BJ (cell line): Measurements from ENCODE around the gene ZNF521. TPM values are rescaled to one million over a fixed set of nuclear protein-coding genes. Genes with fewer than 3 reads are reported as not detected.

ENCODE experiments used
- CTCF ChIA-PET: fragments of 350-600 bp; formaldehyde crosslinking; extraction: SDS; loops from one replicate; lab custom pipeline; 2021; ENCODE audit warnings: antibody characterized with exemption, inconsistent platforms; lab: Yijun Ruan, JAX
- POLR2A ChIA-PET: fragments of 300-600 bp; sonication (Branson Sonifier 250); formaldehyde crosslinking; extraction: SDS; loops from one replicate; lab custom pipeline; 2021; ENCODE audit warnings: antibody characterized with exemption; lab: Charles Lee
- DNase-seq: peaks from one replicate; pipeline ENCODE4 v3.0.0-alpha.2; 2011; ENCODE audit warnings: low read depth
- H3K27me3 ChIP-seq: 2 replicates; pipeline ENCODE4 v1.6.0; 2011; ENCODE audit warnings: low read length; ENCODE audit not compliant: control insufficient read depth, insufficient read depth
- H3K36me3 ChIP-seq: 2 replicates; pipeline ENCODE4 v1.5.1; 2011; ENCODE audit warnings: low read length; ENCODE audit not compliant: control insufficient read depth, insufficient read depth
- H3K4me3 ChIP-seq: 2 replicates; pipeline ENCODE4 v1.5.1; 2011; ENCODE audit warnings: low read depth, mild to moderate bottlenecking, control low read depth, low read length
- CTCF ChIP-seq: IDR thresholded peaks from 2 replicates; pipeline ENCODE4 v1.5.1; 2011; ENCODE audit warnings: low read depth, mild to moderate bottlenecking, control low read depth, inconsistent platforms, low read length, moderate library complexity; ENCODE audit not compliant: insufficient read depth
- polyA plus RNA-seq: library from polyadenylated mRNA; depleted of rRNA; stranded (reverse); fragments of >200 nt; gene quantifications from 2 replicates; pipeline ENCODE4 v1.2.3, GENCODE V29; 2011

ZNF521 gene
- polyA plus RNA-seq, 1 experiment, result 29.3 TPM

DNA sequence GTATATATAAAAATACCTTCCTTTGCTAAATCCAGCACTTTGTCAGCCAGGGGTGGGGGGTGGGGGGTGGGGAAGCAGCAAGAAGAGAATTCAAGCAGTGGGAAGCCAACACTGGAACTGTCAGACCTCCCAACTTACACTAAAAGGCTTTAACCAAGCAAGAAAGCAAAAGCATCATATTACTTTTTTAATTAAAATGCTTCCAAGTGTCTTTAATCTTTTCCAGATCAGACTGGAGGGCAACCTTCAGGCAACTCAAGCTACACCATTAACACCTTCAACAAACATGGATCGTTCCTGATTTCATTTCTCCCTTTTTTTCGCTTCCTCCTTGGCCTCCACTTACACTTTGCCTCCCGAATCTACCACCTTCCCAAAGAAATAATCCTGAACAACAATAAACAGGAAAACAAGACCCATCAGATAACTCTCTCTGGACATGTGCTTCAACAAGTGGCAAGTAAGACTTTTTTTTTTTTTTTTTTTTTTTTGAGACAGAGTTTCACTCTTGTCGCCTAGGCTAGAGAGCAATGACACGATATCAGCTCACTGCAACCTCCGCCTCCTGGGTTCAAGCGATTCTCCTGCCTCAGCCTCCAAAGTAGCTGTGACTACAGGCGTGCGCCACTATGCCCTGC, 35.5 kb downstream of the ZNF521 start:
- TF ChIP-seq CTCF, result no peak
- DNase-seq, result no peak
- POLR2A ChIA-PET, result no interaction called here
- Histone ChIP-seq H3K27me3 (no peaks in the 10 kb centered on the region), H3K4me3 (no peak overlapping the region), H3K36me3 (no peaks in the 10 kb centered on the region)
- CTCF ChIA-PET, result no interaction called here

- Histone ChIP-seq H3K27me3 (no peaks in the 10 kb centered on the region), H3K36me3 (no peaks in the 10 kb centered on the region), H3K4me3 (no peak overlapping the region)
- DNase-seq, result no peak
- ChIA-PET POLR2A (interaction anchor here (0.6 kb wide), 1 partner anchor 12 kb away, joined by 3 read pairs; no protein-coding TSS in a partner anchor), CTCF (no interaction called here)
- no peak for TF ChIP-seq CTCF
Observed at GRCh38 chr18:25314838-25315190, 37.2 kb downstream of the ZNF521 start.

DNA sequence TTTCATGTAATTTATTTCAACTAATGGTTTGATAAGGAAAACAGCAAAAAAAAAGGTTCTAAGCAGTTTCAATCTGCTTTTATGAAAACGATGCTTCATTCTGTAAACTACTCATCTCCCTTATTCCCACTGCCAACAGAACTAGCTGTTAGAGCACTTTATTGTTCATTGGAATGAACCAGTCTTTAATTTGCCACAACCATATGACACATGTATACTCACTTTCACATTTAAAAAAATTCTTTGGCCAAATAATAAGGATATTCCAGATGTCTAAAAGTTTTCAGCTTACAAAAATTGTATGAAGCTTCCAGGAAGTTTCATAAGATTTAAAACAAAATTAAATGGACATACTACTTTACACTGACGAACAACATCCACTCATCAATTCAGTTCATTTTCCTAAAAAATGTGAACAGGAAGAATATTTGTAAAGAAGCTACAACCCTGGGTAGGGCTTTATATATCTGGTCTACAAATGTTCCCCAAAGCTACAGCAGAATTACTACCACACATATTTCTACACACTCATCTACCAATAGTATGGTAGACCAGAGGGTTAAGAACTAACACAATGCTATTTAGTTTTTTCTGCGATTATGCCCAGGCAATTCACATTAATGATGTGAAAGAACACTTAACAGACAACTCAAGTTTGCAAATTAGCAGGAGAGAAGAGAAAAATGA, 37.7 kb downstream of the ZNF521 start:
- no peak for DNase-seq
- no peaks in the 10 kb centered on the region for H3K36me3 ChIP-seq
- CTCF ChIA-PET, result interaction anchor here (0.5 to 0.7 kb wide), 2 partner anchors 36 to 476 kb away, joined by 3 to 4 read pairs; no protein-coding TSS in a partner anchor
- POLR2A ChIA-PET, result interaction anchor here (0.6 kb wide), 1 partner anchor 13 kb away, joined by 3 read pairs; no protein-coding TSS in a partner anchor
- no peaks in the 10 kb centered on the region for H3K27me3 ChIP-seq
- no peak for TF ChIP-seq CTCF
- H3K4me3 ChIP-seq, result no peak overlapping the region

GRCh38 chr18:25313268-25313667, 38.7 kb downstream of the ZNF521 start:
- CTCF ChIA-PET, result no interaction called here
- H3K36me3 ChIP-seq, result no peaks in the 10 kb centered on the region
- POLR2A ChIA-PET, result no interaction called here
- no peaks in the 10 kb centered on the region for H3K27me3 ChIP-seq
- H3K4me3 ChIP-seq, result no peak overlapping the region
- DNase-seq, result no peak
- TF ChIP-seq CTCF, result no peak

DNA sequence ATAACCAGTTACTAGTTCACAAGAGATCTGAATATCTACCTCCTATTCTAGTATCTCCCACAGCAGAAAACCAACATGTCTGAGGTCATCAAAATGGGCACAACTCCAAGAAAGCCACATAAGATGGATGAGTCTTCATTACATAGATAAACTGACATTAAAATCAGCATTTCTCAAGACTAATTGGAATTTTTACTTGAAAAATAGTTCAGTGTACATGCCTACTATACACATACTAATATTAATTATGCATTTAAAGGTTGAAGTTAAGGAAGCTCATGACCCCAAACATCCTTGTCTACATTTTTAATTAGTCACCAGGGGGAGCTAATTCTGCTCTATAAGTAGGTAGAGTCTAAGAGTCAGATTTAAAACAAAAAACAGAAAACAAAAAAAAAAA, 41.9 kb downstream of the ZNF521 start:
- H3K27me3 ChIP-seq, result no peaks in the 10 kb centered on the region
- no peaks in the 10 kb centered on the region for H3K36me3 ChIP-seq
- no peak overlapping the region for H3K4me3 ChIP-seq
- no peak for DNase-seq
- POLR2A ChIA-PET, result no interaction called here
- CTCF ChIA-PET, result interaction anchor here (1.0 kb wide), 1 partner anchor 26 kb away, joined by 3 read pairs; no protein-coding TSS in a partner anchor
- 0 out of 2 replicates have a peak, but pooled peaks have one; percentile 13 for TF ChIP-seq CTCF
